A549 treated with dexamethasone at 1 μM for 4 hours (cell line): ENCODE data around the gene OIP5. TPM values are rescaled to one million over a fixed set of nuclear protein-coding genes. Genes with fewer than 3 reads are reported as not detected.

ENCODE experiments used
- total RNA-seq: library from RNA; stranded (reverse); fragments of 200-300 nt; extraction: Qiagen RNA extraction; gene quantifications from 5 replicates; pipeline ENCODE4 v1.2.3, GENCODE V29; 2022

Gene OIP5
- 11.3 to 12.7 TPM (median 12.1 TPM) in 5 replicates for total RNA-seq

DNA sequence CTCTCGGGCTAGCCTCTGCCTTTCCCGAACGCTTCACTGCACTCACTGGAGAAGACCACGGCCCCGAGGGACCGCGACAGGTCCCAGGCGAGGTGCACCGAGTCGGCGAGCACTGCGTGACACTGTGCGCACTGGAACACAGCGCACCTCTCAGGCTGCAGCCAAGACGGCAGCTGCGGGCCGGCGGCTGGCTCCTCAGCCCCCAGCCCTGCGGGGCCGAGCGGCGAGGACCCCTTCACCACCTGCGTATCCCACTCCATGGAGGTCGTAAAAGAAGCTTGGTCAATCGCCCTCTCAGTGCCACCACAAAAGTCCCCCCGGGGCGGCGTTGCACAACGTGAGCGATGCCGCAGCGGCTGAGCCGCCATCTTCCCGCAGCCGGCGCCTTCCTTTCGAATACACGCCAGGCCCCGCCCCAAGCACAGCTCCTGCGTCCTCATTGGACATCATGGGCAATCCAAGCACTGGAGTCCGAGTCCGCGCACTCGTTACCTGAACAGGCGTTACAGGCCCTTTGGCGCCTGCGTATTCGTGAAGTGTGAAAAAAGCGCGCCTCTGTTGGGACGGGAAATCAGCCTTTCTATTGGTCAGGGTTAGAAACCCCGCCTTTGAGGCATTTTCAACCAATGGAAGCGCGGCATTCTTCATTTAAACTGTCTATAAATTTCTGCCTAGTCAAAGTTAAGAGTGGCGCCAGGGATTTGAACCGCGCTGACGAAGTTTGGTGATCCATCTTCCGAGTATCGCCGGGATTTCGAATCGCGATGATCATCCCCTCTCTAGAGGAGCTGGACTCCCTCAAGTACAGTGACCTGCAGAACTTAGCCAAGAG, at the start of gene OIP5, which contains the start of gene NUSAP1:
Gene OIP5, minus strand, starts transcription at position 398 of the 832 bp plus-strand sequence. Its CDS starts 30 bp downstream, at position 368.
Gene NUSAP1, plus strand, starts transcription at position 688 of the 832 bp plus-strand sequence. Its CDS starts 77 bp downstream, at position 765.

Other genes starting within 250 kb of the OIP5 start
- 12.0 to 15.7 TPM (median 14.0 TPM) in 5 replicates for gene INO80, start 216.3 kb downstream of the OIP5 start, total RNA-seq
- gene EXD1, start 101.8 kb downstream of the OIP5 start, total RNA-seq = 0.35 TPM in 1 of 5 replicates, not detected in the others
- 66.5 to 99.0 TPM (median 88.1 TPM) in 5 replicates for gene CHP1, start 101.3 kb downstream of the OIP5 start, total RNA-seq
- gene NUSAP1, start 290 bp upstream of the OIP5 start, total RNA-seq = 67.4 to 78.4 TPM (median 74.6 TPM) in 5 replicates
- 12.4 to 18.1 TPM (median 13.4 TPM) in 5 replicates for gene NDUFAF1, start 69.9 kb upstream of the OIP5 start, total RNA-seq
- gene RTF1, start 84.5 kb upstream of the OIP5 start, total RNA-seq = 19.0 to 22.5 TPM (median 22.1 TPM) in 5 replicates
- gene ITPKA, start 161.3 kb upstream of the OIP5 start, total RNA-seq = 9.7 to 16.4 TPM (median 13.2 TPM) in 5 replicates
- 0.05 to 0.12 TPM (median 0.06 TPM) in 4 of 5 replicates, not detected in the other for gene LTK, start 181.2 kb upstream of the OIP5 start, total RNA-seq
- gene RPAP1, start 211.7 kb upstream of the OIP5 start, total RNA-seq = 9.0 to 14.2 TPM (median 13.8 TPM) in 5 replicates
- 16.9 to 20.8 TPM (median 20.5 TPM) in 5 replicates for gene TYRO3, start 226.6 kb upstream of the OIP5 start, total RNA-seq